ENCODE data around the gene PLCB2. TPM values are rescaled to one million over a fixed set of nuclear protein-coding genes. Genes with fewer than 3 reads are reported as not detected.
A peak's percentile ranks its signal among the peaks of the same experiment; 100 is the strongest.

PLCB2 gene
- total and polyA plus RNA-seq, 9 of the 15 experiments (the other 6 are each of a cell fraction or from before 2014, with no cell fraction given), result 0.37 to 12.3 (median 8.0) TPM

DNA sequence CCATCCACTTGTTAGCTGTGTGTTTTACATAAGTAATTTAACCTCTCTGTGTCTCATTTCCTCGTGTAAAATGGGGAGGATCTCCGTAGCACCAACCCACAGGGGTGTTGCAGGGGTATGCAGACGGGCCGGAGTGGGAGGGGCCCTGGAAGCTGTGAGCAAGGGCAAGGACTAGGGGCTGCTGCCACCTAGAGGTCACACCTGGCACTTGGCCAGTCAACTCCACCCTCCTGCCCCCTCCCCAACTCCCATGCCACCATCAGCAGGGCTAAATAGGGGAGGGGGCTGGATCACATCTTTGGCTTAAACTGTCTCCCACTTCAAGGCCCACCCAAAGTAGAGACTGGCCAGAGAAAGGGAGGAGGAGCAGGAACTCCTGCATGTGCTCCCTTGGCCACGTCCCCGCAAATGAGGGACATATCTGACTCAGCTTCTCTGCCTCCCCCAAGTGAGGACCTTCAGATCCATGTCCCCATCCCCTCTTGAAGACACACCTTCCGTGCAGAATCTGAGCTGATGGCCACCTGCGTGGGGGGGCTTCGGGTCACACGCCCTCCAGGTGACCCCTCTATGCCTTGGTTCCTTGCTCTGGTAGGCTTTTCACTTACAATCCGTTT is 30.4 kb upstream of the PLCB2 start (continued):
- TF ChIP-seq ZBTB7A (IDR thresholded peaks at IDR 0.05; ENCODE audit: borderline replicate concordance, control insufficient read depth, low read depth, low read length) (peak; percentile 78; the same call in 1 of the 2 replicates), ZNF445 (CRISPR knock-in tag; IDR thresholded peaks at IDR 0.05; ENCODE audit: low read depth) (no peak), PHB (CRISPR knock-in tag; IDR thresholded peaks at IDR 0.05) (no peak), ZNF551 (CRISPR knock-in tag; IDR thresholded peaks at IDR 0.05) (no peak), RFX7 (CRISPR knock-in tag; IDR thresholded peaks at IDR 0.05) (no peak), HNRNPL (IDR thresholded peaks at IDR 0.05; ENCODE audit: low read depth, low read length) (no peak), MTA3 (IDR thresholded peaks at IDR 0.05; ENCODE audit: borderline replicate concordance) (no peak), IRF2 (CRISPR knock-in tag; IDR thresholded peaks at IDR 0.05) (no peak), MAFK (IDR thresholded peaks at IDR 0.05; ENCODE audit: low read length) (no peak), RCOR1 (IDR thresholded peaks at IDR 0.05; ENCODE audit: borderline replicate concordance in 1 of 2, low read depth in 2 of 2, low read length in 2 of 2) (no peak), HNRNPUL1 (IDR thresholded peaks at IDR 0.05; ENCODE audit: low read length) (no peak), NCOA2 (IDR thresholded peaks at IDR 0.05; ENCODE audit: partially characterized antibody in 2 of 2) (no peak), LEF1 (IDR thresholded peaks at IDR 0.05) (no peak), ETV6 (IDR thresholded peaks at IDR 0.05; ENCODE audit: borderline replicate concordance in 1 of 2, low read depth in 2 of 2, low read length in 1 of 2) (no peak), ETV6 (CRISPR knock-in tag; IDR thresholded peaks at IDR 0.05; ENCODE audit: borderline replicate concordance) (no peak), STAG1 (CRISPR knock-in tag; IDR thresholded peaks at IDR 0.05; ENCODE audit: borderline replicate concordance) (peak; percentile 80), TAF1 (IDR thresholded peaks at IDR 0.05; ENCODE audit: control insufficient read depth, extremely low read depth, insufficient read depth, low read length, severe bottlenecking) (no peak), ZNF77 (CRISPR knock-in tag; IDR thresholded peaks at IDR 0.05) (no peak), CBFB (CRISPR knock-in tag; IDR thresholded peaks at IDR 0.05) (no peak), HNRNPLL (IDR thresholded peaks at IDR 0.05; ENCODE audit: low read depth, low read length, poor library complexity, severe bottlenecking) (no peak), ZNF707 (CRISPR knock-in tag; conservative IDR thresholded peaks at IDR 0.05) (no peak), PHF20 (IDR thresholded peaks at IDR 0.05; ENCODE audit: partially characterized antibody) (no peak), RBFOX2 (IDR thresholded peaks at IDR 0.05; ENCODE audit: low read depth, low read length) (no peak)
- TF ChIP-seq, protein P1, sequence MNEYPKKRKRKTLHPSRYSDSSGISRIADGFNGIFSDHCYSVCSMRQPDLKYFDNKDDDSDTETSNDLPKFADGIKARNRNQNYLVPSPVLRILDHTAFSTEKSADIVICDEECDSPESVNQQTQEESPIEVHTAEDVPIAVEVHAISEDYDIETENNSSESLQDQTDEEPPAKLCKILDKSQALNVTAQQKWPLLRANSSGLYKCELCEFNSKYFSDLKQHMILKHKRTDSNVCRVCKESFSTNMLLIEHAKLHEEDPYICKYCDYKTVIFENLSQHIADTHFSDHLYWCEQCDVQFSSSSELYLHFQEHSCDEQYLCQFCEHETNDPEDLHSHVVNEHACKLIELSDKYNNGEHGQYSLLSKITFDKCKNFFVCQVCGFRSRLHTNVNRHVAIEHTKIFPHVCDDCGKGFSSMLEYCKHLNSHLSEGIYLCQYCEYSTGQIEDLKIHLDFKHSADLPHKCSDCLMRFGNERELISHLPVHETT (CRISPR knock-in tag; conservative IDR thresholded peaks at IDR 0.05 in 1 of 2, IDR thresholded peaks at IDR 0.05 in 1 of 2), result no peak
- TF ChIP-seq, protein P2, sequence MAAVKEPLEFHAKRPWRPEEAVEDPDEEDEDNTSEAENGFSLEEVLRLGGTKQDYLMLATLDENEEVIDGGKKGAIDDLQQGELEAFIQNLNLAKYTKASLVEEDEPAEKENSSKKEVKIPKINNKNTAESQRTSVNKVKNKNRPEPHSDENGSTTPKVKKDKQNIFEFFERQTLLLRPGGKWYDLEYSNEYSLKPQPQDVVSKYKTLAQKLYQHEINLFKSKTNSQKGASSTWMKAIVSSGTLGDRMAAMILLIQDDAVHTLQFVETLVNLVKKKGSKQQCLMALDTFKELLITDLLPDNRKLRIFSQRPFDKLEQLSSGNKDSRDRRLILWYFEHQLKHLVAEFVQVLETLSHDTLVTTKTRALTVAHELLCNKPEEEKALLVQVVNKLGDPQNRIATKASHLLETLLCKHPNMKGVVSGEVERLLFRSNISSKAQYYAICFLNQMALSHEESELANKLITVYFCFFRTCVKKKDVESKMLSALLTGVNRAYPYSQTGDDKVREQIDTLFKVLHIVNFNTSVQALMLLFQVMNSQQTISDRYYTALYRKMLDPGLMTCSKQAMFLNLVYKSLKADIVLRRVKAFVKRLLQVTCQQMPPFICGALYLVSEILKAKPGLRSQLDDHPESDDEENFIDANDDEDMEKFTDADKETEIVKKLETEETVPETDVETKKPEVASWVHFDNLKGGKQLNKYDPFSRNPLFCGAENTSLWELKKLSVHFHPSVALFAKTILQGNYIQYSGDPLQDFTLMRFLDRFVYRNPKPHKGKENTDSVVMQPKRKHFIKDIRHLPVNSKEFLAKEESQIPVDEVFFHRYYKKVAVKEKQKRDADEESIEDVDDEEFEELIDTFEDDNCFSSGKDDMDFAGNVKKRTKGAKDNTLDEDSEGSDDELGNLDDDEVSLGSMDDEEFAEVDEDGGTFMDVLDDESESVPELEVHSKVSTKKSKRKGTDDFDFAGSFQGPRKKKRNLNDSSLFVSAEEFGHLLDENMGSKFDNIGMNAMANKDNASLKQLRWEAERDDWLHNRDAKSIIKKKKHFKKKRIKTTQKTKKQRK (IDR thresholded peaks at IDR 0.05; ENCODE audit: borderline replicate concordance, low read depth, low read length), result no peak
